ENCODE data around the gene OR5AU1.

Gene OR5AU1

GRCh38 chr14:21155963-21156362, at the start of gene OR5AU1:
TSS of gene OR5AU1 (minus strand) at chr14:21156063. CDS start at chr14:21155872, 191 bp downstream.
- DNase-seq = no peak

GRCh38 chr14:21205026-21205677, 49.3 kb upstream of the OR5AU1 start:
- no peak for DNase-seq

GRCh38 chr14:21204167-21205025, 48.5 kb upstream of the OR5AU1 start:
- DNase-seq = no peak

GRCh38 chr14:21203470-21204166, 47.8 kb upstream of the OR5AU1 start:
- DNase-seq = no peak

- DNase-seq = no peak
Measured at GRCh38 chr14:21202463-21203358, 46.8 kb upstream of the OR5AU1 start.

- DNase-seq = no peak
Measured at GRCh38 chr14:21201732-21202462, 46.0 kb upstream of the OR5AU1 start.

- no peak for DNase-seq
Measured at GRCh38 chr14:21200752-21201461, 45.0 kb upstream of the OR5AU1 start.

GRCh38 chr14:21199611-21200560, 44.0 kb upstream of the OR5AU1 start:
- DNase-seq = no peak

GRCh38 chr14:21197418-21198205, 41.7 kb upstream of the OR5AU1 start:
- no peak for DNase-seq

- no peak for DNase-seq
Measured at GRCh38 chr14:21194597-21194996, 38.7 kb upstream of the OR5AU1 start.

- no peak for DNase-seq
Measured at GRCh38 chr14:21192875-21193535, 37.1 kb upstream of the OR5AU1 start.

GRCh38 chr14:21192447-21192822, 36.6 kb upstream of the OR5AU1 start:
- DNase-seq = no peak

- DNase-seq = peak in 3 of 4 experiments; percentile 26 to 54 (median 46)
Measured at GRCh38 chr14:21191809-21192446, 36.1 kb upstream of the OR5AU1 start.

- DNase-seq = no peak
Measured at GRCh38 chr14:21191261-21191808, 35.5 kb upstream of the OR5AU1 start.

GRCh38 chr14:21185491-21185890, 29.6 kb upstream of the OR5AU1 start:
- DNase-seq = no peak

GRCh38 chr14:21184254-21184653, 28.4 kb upstream of the OR5AU1 start:
- no peak for DNase-seq

GRCh38 chr14:21182166-21182565, 26.3 kb upstream of the OR5AU1 start:
- no peak for DNase-seq

GRCh38 chr14:21171128-21171527, 15.3 kb upstream of the OR5AU1 start:
- DNase-seq = no peak

Data from activated CD4-positive, CD25-positive, alpha-beta regulatory T cell (primary cell).